ENCODE data around the gene TIAM2. TPM values are rescaled to one million over a fixed set of nuclear protein-coding genes. Genes with fewer than 3 reads are reported as not detected.

TIAM2 gene
- total and polyA plus RNA-seq, 9 donors = 9.1 to 15.6 (median 10.3) TPM

GRCh38 chr6:155193526-155193925, 198.4 kb downstream of the TIAM2 start:
- TF ChIP-seq CTCF (IDR thresholded peaks at IDR 0.05) = no peak
- no peak for TF ChIP-seq POLR2A (IDR thresholded peaks at IDR 0.05)
- TF ChIP-seq EP300 (IDR thresholded peaks at IDR 0.05) = no peak
- H3K4me1 ChIP-seq (ENCODE audit: insufficient read depth) = peaks cover 2% of the 10 kb centered on the region
- H3K9me3 ChIP-seq = no peaks in the 10 kb centered on the region
- intact Hi-C loops (cut with DNase I) = no loop called here
- H3K36me3 ChIP-seq = no peaks in the 10 kb centered on the region
- WGBS, 3 donors = 84 to 88% (median 86%) methylated on average over 5 of the region's 5 CpGs
- H3K27me3 ChIP-seq = no peaks in the 10 kb centered on the region
- no peak overlapping the region for H3K27ac ChIP-seq
- H3K4me3 ChIP-seq = no peak overlapping the region
- no peak for DNase-seq

GRCh38 chr6:155194399-155194798, 199.3 kb downstream of the TIAM2 start:
- intact Hi-C loops (cut with DNase I) = no loop called here

GRCh38 chr6:155195903-155196302, 200.8 kb downstream of the TIAM2 start:
- Histone ChIP-seq H3K27ac (no peak overlapping the region), H3K4me1 (ENCODE audit: insufficient read depth) (peaks cover 2% of the 10 kb centered on the region), H3K36me3 (no peaks in the 10 kb centered on the region), H3K27me3 (no peaks in the 10 kb centered on the region), H3K9me3 (no peaks in the 10 kb centered on the region), H3K4me3 (no peak overlapping the region)
- no peak for TF ChIP-seq CTCF (IDR thresholded peaks at IDR 0.05)
- TF ChIP-seq EP300 (IDR thresholded peaks at IDR 0.05) = no peak
- no peak for TF ChIP-seq POLR2A (IDR thresholded peaks at IDR 0.05)
- 93 to 94% (median 94%) methylated on average over 7 of the region's 7 CpGs for WGBS, 3 donors
- intact Hi-C loops (cut with DNase I) = no loop called here
- DNase-seq = no peak

More at GRCh38 chr6:155194399-155194798, 199.3 kb downstream of the TIAM2 start:
- Histone ChIP-seq H3K36me3 (no peaks in the 10 kb centered on the region), H3K27me3 (no peaks in the 10 kb centered on the region), H3K4me3 (no peak overlapping the region), H3K27ac (no peak overlapping the region), H3K4me1 (ENCODE audit: insufficient read depth) (peaks cover 2% of the 10 kb centered on the region), H3K9me3 (no peaks in the 10 kb centered on the region)
- 96 to 99% (median 97%) methylated on average over 2 of the region's 2 CpGs for WGBS, 3 donors
- TF ChIP-seq EP300 (IDR thresholded peaks at IDR 0.05) (no peak), CTCF (IDR thresholded peaks at IDR 0.05) (no peak), POLR2A (IDR thresholded peaks at IDR 0.05) (no peak)
- DNase-seq = no peak

DNA sequence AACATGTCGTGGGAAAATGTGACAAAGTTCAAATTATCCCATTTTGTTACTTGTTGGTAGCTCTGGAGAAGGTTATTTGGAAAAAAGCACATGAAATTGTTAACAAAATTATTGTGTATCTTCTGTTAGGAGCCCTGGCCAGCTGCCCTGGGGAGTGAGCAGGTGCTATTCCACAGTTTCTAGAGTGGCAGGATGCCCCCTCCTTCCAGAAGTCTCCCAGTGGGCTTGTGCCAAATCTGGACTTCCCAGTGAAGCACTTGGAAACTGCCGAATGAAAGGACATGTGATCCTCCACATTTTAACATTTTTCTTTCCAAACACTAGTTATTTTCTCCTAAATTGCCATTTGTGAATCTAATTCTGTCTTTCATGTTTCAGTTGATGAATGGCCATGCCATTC, 201.8 kb downstream of the TIAM2 start:
- Histone ChIP-seq H3K4me3 (no peak overlapping the region), H3K9me3 (no peaks in the 10 kb centered on the region), H3K27me3 (no peaks in the 10 kb centered on the region), H3K27ac (no peak overlapping the region), H3K36me3 (no peaks in the 10 kb centered on the region), H3K4me1 (ENCODE audit: insufficient read depth) (no peaks in the 10 kb centered on the region)
- TF ChIP-seq CTCF (IDR thresholded peaks at IDR 0.05) = no peak
- no peak for TF ChIP-seq POLR2A (IDR thresholded peaks at IDR 0.05)
- no peak for TF ChIP-seq EP300 (IDR thresholded peaks at IDR 0.05)
- no peak for DNase-seq
- WGBS, 3 donors = 44 to 46% (median 45%) methylated on average over 2 of the region's 2 CpGs
- intact Hi-C loops (cut with DNase I) = no loop called here

Data from ovary (tissue), 9 donors.